ENCODE measurements around the gene CRYBB1.

The CRYBB1 gene

DNA sequence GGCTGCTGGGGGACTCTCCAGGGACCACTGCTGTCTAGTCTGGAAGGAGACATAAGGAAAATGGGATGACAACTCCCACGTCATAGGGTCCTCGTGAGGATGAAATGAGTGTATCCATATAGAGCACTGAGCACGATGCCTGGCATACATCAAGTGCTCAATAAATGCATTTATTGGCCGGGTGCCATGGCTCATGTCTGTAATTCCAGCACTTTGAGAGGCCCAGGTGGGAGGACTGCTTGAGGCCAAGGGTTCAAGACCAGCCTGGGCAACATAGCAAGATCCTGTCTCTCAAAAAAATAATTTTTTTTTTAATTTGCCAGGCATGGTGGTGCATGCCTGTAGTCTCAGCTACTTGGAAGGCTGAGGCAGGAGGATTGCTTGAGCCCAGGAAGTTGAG, 15.7 kb downstream of the CRYBB1 start:
- DNase-seq, result no peak

DNA sequence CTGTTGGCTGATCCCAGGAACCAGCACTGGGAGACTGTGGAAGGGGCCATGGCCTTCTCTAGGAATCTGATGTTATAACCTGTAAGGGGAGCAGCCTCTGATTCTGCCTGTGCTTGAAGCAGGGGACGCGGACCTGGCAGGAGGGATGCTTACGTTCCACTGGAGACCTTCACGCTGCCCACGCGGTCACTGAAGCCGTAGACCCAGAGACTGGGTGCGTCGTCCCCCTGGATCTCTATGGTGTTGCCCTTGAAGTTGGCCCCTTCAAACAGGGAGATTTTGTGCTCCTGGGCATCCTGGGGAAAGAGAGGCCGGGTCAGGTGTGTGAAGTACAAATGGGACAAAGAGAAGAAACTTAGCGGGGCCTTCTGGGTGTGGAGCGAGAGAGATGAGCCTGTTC, 16.1 kb downstream of the CRYBB1 start:
- DNase-seq, result no peak

DNA sequence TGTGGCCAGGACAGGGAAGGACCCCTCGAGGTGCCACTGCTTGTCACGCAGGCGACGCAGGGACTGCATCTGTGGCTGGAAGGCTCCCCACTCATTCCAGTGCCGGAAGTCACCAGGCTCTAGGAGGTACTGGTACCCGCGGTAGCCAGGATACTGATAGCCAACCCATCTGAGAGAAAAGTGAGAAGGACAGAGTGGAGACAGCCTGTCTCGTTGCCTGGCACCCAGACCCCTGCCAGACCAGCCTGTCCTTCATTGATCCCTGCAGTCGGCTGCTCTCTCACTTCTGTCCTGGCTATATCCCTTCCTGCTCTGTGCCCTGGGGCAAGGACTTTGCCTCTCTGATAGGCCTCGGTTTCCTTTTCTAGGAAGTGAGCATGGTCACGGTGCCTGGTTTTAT, 18.3 kb downstream of the CRYBB1 start:
- no peak for DNase-seq

DNA sequence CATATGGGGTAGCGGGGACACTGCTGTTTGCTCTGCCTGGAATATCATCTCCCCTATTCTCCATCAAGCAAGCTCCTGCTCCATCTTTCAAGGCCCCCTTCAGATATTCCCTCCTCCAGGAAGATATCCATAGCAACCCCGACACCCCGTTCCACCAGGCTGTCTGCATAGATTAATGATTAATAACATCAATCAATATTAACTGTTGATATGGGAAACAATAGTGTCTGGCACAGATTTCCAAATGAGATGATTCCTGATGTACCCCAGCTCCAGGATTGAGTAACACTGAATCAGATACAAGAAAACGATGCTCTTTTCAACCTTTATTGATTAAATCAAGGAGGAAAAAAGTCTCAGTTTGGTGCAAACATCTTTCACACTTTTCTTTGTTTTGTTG, 20.3 kb downstream of the CRYBB1 start:
- no peak for DNase-seq

DNA sequence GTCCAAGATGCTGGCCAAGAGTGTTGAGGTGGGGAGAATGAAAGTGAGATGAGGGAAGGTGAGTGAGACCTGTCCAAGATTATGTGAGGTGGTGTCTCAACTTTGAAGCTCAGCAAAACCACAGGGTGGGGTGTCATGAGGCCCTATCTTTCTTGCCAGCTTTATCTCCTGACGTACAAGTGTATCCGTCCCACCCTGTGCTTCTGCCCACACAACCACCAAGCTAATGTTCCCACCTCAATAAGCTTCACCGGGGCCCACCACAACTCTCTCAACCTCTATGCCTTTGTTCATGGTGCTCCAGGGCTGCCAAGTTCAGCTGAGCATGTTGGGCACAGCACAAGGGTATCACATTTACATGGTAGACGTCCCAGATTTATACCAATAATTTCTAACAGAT, 20.8 kb downstream of the CRYBB1 start:
- DNase-seq, result no peak

DNA sequence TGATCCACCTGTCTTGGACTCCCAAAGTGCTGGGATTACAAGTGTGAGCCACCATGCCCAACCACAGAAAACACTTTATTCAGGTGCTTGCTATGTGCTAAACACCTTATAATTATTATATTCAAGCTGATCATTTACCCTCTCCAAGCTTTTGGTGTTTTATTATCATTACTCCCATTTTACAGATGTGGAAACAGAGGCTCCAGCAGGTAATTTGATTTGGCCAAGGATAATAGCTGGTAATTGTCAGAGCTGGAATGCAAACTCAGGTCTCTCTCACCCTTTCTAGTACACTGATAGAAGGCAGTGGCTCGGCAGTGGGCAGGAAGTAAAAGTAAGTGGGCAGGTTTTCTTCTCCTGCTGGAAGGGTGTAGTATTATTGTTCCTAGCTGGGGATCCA, 24.1 kb downstream of the CRYBB1 start:
- DNase-seq, result no peak

DNA sequence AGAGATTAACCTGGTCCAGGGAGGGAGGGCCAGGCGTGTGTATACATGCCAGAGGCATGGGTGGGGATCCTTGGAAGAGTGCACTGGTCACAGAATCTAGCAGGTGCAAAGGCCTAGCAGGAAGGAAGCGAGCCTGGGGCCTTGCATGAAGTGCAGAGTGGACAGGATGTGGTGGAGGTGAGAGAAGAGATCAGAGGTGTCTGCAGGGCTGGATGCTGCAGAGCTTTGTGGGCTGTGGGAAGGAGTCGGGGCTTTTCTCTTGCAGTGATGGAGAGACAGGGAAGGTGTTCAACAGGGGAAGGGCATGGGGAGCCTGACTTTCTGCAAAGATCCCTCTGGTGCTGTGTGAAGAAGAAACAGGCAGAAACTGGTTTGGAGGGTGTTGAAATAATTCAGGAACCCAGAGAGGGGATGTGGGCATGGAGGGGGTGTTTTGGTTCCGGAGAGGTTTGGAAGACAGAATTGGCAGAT, 25.4 kb downstream of the CRYBB1 start:
- no peak for DNase-seq

DNA sequence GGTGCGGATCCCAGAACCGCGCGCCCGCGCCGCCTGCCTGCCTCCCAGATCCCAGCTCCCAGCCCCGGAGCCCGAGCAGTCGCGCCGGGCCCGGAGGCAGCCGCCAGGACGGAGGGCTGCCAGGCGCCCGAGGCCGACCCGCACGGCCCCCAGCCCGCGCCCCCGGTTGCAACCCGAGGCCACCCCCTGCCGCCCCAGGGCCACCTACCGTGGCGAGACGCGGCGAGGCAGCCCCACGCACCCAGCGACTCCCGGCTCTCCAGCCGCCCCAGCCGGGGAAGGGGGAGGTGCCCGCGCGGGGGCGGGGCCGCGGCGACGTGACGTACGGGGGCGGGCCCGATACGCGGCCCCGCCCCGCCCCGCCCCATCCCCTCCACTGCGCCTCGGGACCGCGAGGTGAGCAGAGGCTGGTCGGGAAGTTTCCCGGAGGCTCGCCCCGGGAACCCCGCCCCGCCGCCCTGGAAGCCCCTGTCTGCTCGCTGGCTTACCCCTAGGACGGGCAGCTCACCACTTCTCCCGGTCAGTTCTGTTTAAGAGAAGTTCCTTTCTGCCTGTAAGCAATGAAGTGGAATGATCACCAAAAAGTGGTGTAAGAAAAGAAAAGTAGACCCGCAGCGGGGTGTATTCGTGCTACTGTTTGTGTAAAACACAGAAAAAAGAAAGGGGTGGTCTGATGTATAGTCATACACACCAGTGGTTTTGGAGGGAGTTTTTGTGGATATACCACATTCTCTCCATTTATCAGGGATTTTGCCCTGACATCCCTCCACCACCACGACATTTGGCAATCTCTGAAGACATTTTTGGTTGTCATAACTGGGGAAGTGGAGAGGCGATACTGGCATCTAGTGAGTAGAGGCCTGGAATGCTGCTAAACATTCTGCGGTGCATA, 27.7 kb downstream of the CRYBB1 start, which contains the start of gene TPST2:
Gene TPST2 (minus strand): TSS at position 288 of the 892 bp plus-strand sequence. CDS start 48,502 bp downstream, outside the sequence.
- peak; percentile 57 to 78 for DNase-seq

DNA sequence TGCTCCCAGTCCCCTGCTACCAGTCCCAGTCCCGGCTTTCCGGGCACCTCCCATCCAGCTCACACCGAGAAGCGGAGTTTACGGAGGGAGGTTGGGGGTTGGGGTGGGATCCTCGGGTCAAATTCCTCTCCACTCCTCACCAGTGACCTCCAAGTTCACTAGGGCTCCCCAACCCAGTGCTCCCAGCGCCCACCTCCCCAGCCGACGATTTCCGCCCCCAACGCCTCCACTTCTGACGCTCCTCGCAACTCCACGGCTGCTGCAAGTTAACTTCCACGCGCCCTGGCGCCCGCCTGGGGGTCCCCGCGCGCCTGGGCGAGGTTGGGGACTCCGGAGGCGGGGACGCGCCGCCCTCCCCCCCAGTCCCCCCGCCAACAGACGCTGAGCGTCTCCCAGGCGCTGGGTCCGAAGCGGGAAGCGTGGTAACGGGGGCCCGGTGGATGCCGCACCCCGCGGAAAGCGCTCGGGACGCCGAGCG, 28.4 kb downstream of the CRYBB1 start:
- DNase-seq, result no peak

DNA sequence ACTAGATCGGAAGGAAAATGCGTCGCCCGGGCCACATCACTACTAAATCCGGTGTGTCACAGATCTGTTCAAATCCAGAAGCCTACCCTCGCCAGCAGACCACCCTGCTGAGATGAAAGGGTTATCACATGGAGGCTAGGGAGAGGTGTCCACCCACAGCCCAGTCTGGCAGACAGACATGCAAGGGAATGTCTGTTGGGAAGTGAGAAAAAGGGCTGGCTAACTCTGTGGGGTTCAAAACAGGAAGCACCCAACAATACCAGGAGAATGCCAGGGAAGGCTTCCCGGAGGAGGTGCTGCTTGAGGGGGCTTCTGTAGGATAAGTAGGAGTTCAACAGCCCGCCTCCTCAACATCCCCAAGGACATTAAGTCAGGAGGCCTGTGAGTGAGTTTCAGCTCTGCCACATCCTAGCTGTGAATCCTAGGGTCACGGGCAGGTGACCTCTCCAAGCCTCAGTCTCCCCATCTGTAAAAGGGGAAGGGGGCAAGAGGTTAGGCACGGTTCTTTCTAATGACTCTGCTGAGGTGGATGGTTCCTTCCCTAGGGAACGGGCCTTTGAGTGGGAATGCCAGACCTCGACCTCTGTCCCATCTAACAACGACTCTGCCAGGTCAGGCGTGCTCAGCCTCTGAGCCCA, 29.0 kb downstream of the CRYBB1 start:
- no peak for DNase-seq

DNA sequence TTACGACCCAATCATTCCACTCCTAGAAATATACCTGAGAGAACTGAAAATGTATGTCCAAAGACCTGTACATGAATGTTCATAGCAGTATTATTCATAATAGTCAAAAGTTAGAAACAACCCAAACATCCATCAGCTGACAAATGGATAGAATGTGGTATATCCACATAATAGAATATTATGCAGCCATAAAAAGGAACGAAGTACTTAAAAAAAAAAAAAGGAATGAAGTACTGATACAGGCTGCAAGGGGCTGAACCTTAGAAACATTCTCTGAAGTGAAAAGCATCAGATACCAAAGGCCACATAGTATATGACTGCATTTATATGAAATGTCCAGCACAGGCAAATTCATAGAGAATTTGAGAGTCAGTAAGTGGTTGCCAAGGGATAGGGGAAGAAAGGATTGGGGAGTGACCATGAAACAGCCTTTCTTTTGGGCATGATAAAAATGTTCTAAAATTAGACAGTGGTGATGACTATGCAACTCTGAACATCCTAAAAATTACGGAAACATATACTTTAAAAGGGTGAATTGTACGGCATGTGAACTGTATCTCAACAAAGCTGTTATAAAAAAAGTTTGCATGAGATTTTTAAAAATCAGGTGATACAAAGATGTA, 29.7 kb downstream of the CRYBB1 start:
- no peak for DNase-seq

DNA sequence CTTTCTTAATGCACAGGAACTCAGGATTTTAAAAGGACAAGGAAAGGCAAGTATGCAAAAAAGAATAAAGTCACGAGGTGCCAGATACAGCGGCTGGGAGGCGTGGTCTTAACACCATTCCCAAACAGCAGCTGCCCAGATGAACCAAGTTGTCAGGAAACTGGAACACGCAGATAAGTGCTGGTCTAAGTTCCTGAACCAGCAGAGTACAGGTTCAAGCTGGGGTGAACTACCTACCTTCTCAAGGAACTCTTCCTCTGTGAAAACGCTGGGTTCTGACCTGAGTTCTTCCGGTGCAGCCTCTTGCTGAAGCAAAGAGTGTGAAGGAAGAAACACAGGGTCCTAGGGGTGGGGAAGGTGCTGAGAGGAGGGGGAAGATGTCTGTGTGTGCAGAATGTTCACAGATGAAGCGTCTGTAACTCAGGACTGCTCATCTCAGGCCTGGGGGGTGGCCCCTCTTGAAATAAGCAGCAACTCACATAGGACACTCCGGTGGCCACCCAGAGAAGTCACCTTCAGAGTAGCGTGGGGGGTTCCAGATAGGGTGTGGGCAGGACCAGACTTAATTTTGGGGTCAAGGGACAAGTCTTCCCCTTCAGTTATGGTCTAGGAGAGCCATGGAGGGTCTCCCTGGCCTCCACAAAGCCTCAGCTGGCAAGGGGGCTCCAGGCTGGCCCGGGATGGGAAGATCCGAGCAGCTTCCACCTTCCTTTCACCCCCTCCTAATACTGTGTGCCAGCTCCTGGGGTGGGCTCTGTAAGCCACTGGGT, 31.1 kb downstream of the CRYBB1 start:
- no peak for DNase-seq

DNA sequence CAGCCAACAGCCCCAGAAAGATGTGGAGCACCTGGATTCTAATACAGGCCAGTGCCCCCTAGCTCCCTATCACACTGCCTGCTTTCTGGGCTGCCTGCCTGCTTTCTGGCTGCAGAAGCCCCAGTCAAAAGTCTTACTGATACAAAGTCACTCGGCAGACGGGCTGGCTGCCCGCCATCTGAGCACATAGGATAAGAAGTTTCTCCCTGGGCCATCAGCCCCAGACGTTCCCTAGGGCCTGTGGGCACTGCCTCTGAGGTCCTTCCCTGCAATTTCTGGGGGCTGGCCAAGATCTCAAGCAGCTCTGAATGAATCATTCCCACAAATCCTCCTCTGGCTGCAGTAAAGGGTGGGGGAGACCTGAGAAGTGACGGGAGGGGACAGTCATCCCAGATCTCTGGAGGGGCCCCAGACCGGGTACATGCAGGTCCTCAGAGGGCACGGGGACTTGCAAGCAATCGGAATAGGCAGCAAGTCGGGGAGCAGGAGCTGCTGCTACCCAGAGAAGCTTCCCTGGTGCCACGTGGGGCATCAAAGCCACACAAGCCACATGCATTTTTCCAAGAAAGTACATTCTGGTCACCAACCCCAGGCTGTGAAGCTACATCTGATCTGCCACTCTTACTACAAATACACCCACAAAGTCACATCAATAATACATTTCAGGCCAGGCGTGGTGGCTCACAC, 32.6 kb downstream of the CRYBB1 start:
- no peak for DNase-seq

DNA sequence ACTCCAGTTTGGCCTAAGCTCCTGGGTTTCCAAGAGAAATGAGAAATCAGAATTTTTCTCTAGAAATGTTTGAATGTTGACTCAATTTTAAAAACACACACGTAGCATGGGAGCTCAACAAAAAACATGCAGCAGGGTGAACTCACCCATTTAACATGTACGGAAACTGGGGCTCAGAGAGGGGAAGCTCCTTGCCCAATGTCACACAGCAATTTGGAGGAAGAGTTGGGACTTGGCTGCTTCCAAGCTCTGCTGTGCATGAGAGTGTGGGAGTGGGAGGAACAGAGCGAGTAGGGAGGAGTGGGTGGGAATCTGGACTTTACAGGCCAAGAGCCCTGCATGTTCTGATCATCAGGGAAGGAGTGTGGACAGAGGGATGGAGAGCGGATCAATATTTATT, 33.8 kb downstream of the CRYBB1 start:
- DNase-seq, result no peak

DNA sequence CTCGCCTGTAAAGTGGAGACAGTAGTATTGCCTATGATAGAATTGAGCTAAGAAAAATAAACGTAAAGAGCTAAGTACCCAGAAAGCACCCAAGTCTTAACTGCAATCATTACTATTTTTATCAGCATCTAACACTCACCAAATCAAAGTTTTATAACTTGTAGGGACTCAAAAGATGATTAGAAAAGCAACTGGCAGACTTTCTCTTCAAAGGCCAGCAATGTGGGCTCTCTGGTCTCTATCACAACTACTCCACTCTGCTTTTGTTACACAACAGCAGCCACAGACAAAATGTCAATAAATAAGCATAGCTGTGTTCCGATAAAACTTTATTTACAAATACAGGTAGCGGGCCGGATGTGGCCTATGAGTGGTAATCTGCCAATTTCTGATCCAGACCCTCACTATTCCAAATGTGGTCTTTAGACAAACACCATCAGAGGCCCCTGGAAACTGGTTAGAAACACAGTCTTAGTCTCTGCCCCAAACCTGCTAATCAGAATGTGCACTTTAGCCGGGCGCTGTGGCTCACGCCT, 36.1 kb downstream of the CRYBB1 start:
- DNase-seq, result no peak

DNA sequence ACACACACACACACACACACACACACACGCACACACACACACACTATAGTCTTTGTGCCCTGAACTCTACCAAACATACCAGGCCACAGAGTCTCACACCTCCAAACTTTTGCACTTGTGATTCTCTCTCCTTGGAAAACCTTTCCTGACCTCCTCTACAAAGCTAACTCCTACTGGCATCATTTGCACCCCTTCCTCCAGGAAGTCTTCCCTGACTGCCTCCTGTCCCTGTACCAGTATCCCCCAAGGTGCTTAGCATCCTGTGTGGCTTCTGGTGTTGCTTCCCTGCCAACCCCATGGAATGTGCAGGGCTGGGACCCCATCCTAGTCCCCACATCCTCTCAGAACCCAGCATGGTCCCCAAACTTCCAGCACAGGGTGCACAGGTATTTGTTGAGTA, 36.8 kb downstream of the CRYBB1 start:
- no peak for DNase-seq

DNA sequence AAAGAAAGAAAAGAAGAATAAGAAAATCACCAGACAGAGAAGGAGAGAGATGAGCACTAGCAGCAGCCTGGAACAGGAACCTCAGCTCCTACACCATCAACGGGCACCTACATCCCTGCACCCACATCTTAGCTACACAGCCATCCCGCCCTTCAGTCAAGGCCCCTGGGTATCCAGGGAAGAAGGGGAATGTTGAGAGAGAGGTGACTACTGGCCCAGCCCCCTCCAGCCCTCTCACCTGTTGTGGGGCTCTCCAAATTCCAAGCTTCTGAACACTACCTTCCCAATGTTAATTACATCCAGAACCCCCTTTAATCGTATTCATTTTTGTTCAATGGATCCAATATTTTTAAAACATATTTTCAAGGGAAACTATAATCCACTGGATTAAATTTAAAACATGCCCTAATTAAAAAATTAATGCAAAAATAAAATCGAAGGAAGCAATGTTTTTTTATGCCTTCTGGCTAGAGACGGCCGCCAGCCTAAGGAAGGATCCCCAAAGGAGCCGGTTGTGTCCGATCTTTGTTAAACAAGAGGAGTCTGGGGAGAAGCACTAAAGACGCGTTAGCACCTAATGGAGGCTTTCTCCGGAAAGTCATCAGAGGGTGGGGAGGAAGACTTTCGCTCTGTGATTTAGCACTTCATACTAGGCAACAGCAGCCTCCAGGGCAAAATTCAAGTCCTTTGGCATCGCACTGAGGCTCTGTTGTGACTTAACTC, 37.4 kb downstream of the CRYBB1 start:
- no peak for DNase-seq

DNA sequence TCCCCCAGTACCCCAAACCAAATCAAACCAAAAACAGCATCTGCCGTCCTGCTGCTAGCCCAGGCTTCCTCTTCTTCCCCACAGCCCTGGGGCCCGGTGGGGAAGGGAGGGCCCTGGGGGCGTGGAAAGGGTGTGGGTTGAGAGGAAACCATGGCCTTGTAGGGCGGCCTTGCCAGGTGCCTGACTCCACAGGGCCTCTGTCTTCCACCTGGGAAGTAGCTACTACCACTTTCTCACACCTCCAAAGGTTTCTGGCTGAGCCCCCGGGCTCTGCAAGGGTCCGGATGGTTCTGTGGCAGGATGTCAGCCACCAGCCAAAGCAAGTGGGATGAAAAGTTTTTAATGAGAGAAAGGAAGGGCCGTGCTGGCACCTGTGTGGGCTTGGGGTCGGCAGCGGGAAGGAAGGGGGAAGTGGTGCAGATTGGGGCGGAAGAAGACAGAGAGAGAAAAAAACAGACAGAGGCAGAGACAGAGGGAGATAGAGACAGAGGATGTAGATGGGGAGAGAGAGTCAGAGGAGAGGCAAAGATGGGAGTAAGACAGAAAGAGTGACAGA, 38.4 kb downstream of the CRYBB1 start:
- DNase-seq, result no peak

DNA sequence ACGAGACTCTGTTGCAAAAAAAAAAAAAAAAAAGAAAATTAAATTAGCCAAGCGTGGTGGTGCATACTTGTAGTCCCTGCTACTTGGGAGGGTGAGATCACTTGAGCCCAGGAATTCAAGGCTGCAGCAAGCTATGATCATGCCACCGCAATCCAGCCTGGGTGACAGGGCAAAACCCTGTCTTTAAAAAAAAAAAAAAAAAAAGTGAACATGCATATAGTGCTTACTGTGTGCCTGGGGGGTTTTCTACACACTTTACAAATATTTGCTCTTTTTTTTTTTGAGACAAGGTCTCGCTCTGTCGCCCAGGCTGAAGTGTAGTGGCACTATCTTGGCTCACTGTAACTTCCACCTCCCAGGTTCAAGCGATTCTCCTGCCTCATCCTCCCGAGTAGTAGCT, 40.7 kb downstream of the CRYBB1 start:
- DNase-seq, result no peak

DNA sequence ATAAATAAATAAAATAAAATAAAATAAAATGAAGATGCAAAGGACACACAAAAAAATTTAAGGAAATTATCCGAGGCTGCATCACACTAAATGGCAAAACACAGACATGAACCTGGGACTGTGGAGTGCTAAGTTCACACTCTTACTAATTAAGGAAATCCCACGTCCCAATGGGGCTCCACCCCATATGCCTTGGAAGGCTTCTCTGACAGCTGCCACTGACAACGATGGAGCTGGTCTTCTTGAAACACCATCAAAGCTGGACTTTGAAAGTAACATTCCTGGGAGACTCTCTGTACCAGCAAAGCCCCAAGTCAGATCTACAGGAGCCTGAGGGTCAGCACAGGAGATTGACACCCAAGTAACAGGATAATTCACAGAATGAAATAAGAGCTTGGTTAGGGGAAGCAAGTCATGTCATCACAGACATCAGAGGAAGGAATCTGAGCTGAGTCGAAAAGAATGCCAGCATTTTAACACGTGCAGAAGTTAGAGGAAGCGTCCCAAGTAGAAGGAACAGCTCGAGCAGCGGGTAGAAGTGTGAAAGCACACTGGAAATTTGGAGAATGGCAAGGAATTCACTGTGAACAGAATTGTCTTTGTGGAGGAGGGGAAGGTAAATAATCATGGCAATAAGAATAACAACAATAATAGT, 41.7 kb downstream of the CRYBB1 start:
- no peak for DNase-seq
